Testis (tissue), 2 donors: ENCODE results near the gene SANBR.
"Not testable (repeated sequence)": the region's sequence is repeated elsewhere in the genome, so short reads cannot be mapped to it uniquely, and the experiment has no call there.

Experiments
- CTCF ChIP-seq, 3 experiments: fragments of 450-650 bp in 2 of 3; fragments of 200-600 bp in 1 of 3; sonication (generic) in 1 of 3; IDR thresholded peaks; one replicate each; pipeline ENCODE4 v1.5.1; 2016 to 2019; ENCODE audit warnings: antibody characterized with exemption in 3 of 3, mild to moderate bottlenecking in 2 of 3, moderate library complexity in 1 of 3
- POLR2A ChIP-seq: fragments of 450-650 bp; IDR thresholded peaks from one replicate; pipeline ENCODE4 v1.6.1; 2017; ENCODE audit warnings: antibody characterized with exemption, mild to moderate bottlenecking, moderate library complexity

- TF ChIP-seq POLR2A; CTCF (IDR thresholded peaks at IDR 0.05): not testable (repeated sequence)
Measured at GRCh38 chr2:61034592-61034991, 31.1 kb upstream of the SANBR start.
